Type B pancreatic cell (in vitro differentiated cells): ENCODE results near the gene ERFL. TPM values are rescaled to one million over a fixed set of nuclear protein-coding genes. Genes with fewer than 3 reads are reported as not detected.

Experiments used
- DNase-seq: peaks from one replicate; pipeline ENCODE4 v3.0.0; 2021; ENCODE audit warnings: mixed read lengths; ENCODE audit not compliant: unreplicated experiment; ENCODE audit errors: extremely low spot score
- H3K27ac Mint-ChIP-seq: 2 replicates; pipeline ENCODE4 v1.8.0; 2021; ENCODE audit warnings: mild to moderate bottlenecking, mixed read lengths
- H3K27me3 Mint-ChIP-seq: 2 replicates; pipeline ENCODE4 v1.8.0; 2021; ENCODE audit warnings: mixed read lengths
- H3K36me3 Mint-ChIP-seq: 2 replicates; pipeline ENCODE4 v1.8.0; 2021; ENCODE audit warnings: mixed read lengths
- H3K4me1 Mint-ChIP-seq: one replicate; pipeline ENCODE4 v1.8.0; 2021; ENCODE audit warnings: mixed read lengths; ENCODE audit not compliant: unreplicated experiment
- H3K4me3 Mint-ChIP-seq: 2 replicates; pipeline ENCODE4 v1.8.0; 2021; ENCODE audit warnings: mild to moderate bottlenecking, mixed read lengths
- H3K9me3 Mint-ChIP-seq: 2 replicates; pipeline ENCODE4 v1.8.0; 2021; ENCODE audit warnings: mixed read lengths
- total RNA-seq: library from RNA; stranded (reverse); gene quantifications from 2 replicates; pipeline ENCODE4 v1.2.1, GENCODE V29; 2021; ENCODE audit warnings: low replicate concordance
- TF ChIP-seq, protein P1 (sequence below): fragments of 200-600 bp; sonication (generic); conservative IDR thresholded peaks from 2 replicates; pipeline ENCODE4 v1.5.0; 2021; ENCODE audit warnings: antibody characterized with exemption, mild to moderate bottlenecking

The ERFL gene
- total RNA-seq, 1 donor from 2014 or later = 0.24 TPM

DNA sequence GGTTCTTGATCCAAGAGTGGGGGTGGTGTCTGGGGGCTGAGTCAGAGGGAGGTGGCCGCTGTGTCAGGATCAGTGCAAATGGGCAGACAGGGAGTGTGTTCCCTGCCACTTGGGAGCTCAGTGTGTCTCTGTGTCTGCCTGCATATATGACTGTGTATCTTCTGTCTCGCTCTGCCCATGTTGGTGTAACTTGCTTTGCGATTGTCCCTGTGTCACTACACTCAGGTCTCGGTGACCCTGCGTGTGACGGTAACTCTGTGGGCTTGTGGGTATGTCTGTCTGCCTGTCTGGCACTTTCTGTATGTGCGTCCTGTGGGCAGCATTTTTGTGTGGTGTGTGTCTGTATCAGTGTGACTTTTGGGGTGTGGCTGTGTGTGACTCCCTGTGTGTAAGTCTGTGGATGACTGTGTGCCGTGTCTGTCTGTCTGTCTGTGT is 8.2 kb upstream of the ERFL start:
- DNase-seq = no peak
- Mint-ChIP-seq H3K27me3 (peaks cover 71% of the 10 kb centered on the region), H3K27ac (peak overlapping the region; percentile 1), H3K36me3 (no peaks in the 10 kb centered on the region), H3K9me3 (no peaks in the 10 kb centered on the region), H3K4me1 (peaks cover 12% of the 10 kb centered on the region), H3K4me3 (no peak overlapping the region)
- TF ChIP-seq, protein P1, sequence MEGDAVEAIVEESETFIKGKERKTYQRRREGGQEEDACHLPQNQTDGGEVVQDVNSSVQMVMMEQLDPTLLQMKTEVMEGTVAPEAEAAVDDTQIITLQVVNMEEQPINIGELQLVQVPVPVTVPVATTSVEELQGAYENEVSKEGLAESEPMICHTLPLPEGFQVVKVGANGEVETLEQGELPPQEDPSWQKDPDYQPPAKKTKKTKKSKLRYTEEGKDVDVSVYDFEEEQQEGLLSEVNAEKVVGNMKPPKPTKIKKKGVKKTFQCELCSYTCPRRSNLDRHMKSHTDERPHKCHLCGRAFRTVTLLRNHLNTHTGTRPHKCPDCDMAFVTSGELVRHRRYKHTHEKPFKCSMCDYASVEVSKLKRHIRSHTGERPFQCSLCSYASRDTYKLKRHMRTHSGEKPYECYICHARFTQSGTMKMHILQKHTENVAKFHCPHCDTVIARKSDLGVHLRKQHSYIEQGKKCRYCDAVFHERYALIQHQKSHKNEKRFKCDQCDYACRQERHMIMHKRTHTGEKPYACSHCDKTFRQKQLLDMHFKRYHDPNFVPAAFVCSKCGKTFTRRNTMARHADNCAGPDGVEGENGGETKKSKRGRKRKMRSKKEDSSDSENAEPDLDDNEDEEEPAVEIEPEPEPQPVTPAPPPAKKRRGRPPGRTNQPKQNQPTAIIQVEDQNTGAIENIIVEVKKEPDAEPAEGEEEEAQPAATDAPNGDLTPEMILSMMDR = no peak

DNA sequence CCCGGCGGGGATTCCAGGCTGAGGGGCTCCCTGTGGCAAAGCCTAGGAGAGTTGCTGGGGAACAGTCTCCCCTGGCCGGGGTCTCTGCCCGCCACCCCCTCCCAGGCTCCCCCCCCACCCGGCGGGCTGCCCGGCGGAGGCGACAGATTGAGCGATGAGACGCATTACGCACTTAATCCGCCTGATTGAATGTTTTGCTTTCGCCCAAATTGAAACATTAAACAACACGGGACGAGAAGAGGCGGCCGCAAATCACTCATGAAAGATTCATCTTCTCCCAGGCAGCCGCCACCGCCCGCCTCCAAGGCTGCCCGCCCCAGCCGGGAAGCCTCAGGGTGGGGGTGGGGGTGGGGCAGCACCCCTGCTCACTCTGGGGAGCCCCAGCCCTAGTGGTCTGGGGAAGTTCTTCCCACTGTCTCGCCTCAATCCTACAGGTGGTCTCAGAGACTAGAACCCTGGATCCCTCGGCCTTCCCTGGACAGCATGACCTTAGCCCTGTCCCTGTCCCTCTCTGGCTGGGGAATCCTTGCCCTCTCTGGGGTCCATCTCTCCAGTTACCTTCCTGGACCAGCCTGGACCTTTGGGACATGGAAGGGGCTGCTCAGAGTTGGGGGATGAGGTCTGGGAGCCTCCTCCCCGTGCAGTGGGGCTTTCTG is 7.6 kb upstream of the ERFL start:
- no peak for DNase-seq
- Mint-ChIP-seq H3K36me3 (no peaks in the 10 kb centered on the region), H3K4me1 (peaks cover 12% of the 10 kb centered on the region), H3K27me3 (peaks cover 72% of the 10 kb centered on the region), H3K9me3 (no peaks in the 10 kb centered on the region), H3K4me3 (no peak overlapping the region), H3K27ac (no peak overlapping the region)
- TF ChIP-seq, protein P1 = no peak

DNA sequence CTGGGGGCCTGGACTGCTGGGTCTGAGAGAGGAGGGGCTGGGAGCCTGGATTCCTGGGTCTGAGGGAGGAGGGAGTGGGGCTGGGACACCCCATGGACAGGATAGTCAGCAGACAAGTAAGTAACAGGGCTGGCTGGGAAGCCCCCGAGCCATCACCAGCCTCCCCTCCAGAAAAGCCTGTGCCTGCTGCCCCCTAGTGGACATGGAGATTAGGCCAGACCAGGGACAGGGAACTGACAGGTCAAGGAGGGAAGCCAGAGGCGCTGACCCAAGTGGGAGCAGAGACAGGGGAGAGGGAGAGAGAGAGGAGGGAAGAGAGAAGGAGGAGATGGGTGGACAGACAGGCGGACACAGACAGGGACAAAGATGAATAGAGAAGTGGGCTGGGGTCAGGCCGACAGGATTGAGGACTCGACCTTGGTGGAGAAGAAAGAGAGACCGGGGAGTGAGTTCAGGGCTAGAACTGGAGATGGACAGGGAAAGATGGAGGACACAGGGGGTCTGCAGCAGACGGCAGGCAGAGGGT is 6.7 kb upstream of the ERFL start:
- Mint-ChIP-seq H3K27me3 (peaks cover 78% of the 10 kb centered on the region), H3K4me3 (no peak overlapping the region), H3K4me1 (peaks cover 12% of the 10 kb centered on the region), H3K36me3 (no peaks in the 10 kb centered on the region), H3K27ac (no peak overlapping the region), H3K9me3 (no peaks in the 10 kb centered on the region)
- TF ChIP-seq, protein P1 = peak; percentile 90
- peak; percentile 84 for DNase-seq

DNA sequence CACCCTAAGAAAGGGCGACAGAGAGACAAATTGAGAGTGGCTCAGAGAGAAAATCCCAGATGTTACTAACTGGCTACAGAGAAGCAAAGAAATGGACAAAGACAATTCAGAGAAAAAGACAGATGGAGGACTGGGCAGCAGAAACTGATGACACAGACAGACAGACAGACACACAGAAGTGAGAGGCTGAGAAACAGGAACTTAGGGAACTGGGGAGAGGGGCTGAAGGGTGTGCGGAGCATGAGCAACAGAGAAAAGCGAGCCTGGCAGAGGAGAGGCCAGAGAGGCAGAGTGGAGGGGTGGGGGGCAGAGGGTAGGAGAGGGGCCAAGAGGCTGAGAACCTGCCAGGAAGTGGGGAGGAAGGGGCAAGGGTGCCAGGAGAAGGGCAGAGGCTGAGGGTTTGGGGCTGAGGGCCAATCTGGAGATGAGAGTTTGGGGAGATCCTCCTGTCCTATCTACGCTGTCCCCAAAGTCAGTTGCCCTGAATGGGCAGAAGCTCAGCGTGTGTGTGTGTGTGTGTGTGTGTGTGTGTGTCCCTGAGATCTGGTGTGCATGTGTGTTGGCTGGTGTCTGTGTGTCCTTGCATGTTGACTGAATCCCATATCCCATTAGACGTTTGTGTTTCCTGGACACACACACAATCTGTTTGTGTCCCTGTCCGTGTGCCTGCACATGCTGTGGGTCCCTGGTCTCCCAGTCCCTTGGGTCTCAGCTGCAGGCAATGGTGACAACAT is 5.6 kb upstream of the ERFL start:
- Mint-ChIP-seq H3K9me3 (no peaks in the 10 kb centered on the region), H3K27me3 (peaks cover 89% of the 10 kb centered on the region), H3K27ac (no peak overlapping the region), H3K4me3 (peak overlapping the region; percentile 8), H3K36me3 (no peaks in the 10 kb centered on the region), H3K4me1 (peaks cover 16% of the 10 kb centered on the region)
- no peak for DNase-seq
- TF ChIP-seq, protein P1 = no peak

DNA sequence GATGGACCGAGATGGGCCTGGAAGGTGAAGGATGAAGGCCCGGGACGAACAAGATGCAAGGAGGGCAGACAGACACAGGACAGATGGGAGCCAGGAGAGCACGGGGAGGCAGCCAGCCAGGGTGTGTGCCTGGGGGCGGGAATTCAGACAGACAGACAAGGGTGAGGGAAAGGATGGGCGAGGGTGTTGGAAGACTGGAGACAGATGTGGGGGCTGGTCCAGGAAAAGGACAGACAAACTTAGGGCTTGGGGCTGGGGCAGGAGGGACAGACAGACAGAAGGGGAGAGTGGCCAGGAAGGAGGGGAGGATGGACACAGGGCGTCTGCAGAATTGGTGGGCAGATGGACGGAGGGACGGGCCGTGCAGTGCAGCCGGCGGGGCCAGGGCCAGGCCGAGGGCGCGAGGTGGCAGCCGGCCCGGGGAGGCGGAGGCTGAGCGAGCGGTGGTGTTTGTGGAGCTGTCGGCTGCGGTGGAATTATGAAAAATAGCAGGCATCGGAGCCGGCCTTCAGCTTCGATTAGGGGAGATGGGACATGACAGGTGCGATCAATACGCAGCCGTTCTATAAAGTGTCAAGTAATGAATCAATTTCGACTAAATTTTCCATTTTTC is 4.6 kb upstream of the ERFL start:
- no peak for DNase-seq
- H3K36me3 Mint-ChIP-seq = no peaks in the 10 kb centered on the region
- H3K27ac Mint-ChIP-seq = no peak overlapping the region
- H3K4me1 Mint-ChIP-seq = peaks cover 19% of the 10 kb centered on the region
- no peak overlapping the region for H3K4me3 Mint-ChIP-seq
- no peaks in the 10 kb centered on the region for H3K9me3 Mint-ChIP-seq
- peaks cover 92% of the 10 kb centered on the region for H3K27me3 Mint-ChIP-seq
- TF ChIP-seq, protein P1 = no peak
